ENCODE measurements around the gene ACTG2. TPM values are rescaled to one million over a fixed set of nuclear protein-coding genes. Genes with fewer than 3 reads are reported as not detected.
"Not testable (repeated sequence)": the region's sequence is repeated elsewhere in the genome, so short reads cannot be mapped to it uniquely, and the experiment has no call there.

Gene ACTG2
- total RNA-seq, 1 experiment from 2014 or later, result 0.97 TPM

DNA sequence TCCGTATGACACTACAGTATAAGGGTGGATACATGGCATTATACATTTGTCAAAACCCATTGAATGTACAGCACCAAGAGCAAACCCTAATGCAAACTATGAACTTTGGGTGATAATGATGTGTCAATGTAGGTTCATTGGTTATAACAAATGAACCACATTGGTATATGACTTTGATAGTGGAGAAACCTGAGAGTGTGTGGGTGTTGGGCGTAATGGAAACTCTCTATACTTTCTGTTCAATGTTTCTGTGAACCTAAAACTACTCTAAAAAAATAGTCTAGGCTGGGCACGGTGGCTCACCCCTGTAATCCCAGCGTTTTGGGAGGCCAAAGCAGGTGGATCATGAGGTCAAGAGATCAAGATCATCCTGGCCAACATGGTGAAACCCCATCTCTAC, 6.5 kb upstream of the ACTG2 start:
- Histone ChIP-seq H3K36me3 (replicated peaks; ENCODE audit: control insufficient read depth, insufficient read depth, low read length) (no peaks in the 10 kb centered on the region), H3K27me3 (ENCODE audit: control insufficient read depth, insufficient read depth, low read length) (no peaks in the 10 kb centered on the region), H3K4me3 (ENCODE audit: insufficient read depth, low read depth, low read length) (no peak overlapping the region)
- DNase-seq, result no peak

DNA sequence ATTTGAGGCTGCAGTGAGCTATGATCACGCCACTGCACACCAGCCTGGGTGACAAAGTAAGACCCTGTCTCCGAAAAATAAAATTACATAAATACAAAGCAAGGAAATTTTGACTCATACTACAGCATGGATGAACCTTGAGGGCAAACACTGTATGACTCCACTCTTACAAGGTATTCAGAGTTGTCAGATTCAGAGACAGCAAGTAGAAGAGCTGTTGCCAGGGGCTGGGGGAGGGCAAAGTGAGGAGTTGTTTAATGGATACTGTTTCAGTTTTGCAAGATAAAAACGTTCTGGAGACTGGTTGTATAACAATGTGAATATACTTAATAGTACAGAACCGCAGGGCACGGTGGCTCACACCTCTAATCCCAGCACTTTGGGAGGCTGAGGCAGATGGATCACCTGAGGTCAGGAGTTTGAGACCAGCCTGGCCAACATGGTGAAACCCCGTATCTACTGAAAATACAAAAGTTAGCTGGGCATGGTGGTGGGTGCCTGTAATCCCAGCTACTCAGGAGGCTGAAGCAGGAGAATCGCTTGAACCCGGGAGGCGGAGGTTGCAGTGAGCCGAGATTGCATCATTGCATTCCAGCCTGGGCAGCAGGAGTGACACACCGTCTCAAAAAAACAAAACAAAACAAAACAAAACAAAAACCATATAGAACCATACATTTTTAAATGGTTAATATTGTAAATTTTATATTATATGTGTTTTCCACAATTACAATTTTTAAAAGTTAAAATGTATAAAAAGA, 5.0 kb upstream of the ACTG2 start:
- H3K36me3 ChIP-seq (replicated peaks; ENCODE audit: control insufficient read depth, insufficient read depth, low read length); DNase-seq; H3K27me3 ChIP-seq (ENCODE audit: control insufficient read depth, insufficient read depth, low read length); H3K4me3 ChIP-seq (ENCODE audit: insufficient read depth, low read depth, low read length): not testable (repeated sequence)

DNA sequence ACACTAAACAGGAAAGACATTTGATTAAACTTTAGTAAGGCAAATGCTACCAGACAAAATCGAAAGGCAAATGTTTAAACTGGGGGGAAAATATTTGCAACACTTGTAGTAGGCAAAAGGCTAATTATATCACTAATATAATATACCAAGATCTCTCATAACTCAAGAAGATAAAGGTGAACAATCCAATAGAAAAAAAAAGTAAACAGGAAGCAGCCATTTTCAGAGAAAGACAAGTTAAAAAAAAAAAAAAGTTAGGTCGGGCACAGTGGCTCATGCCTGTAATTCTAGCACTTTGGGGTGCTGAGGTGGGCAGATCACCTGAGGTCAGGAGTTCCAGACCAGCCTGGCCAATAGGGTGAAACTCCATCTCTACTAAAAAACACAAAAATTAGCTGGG, 4.4 kb upstream of the ACTG2 start:
- Histone ChIP-seq H3K4me3 (ENCODE audit: insufficient read depth, low read depth, low read length) (no peak overlapping the region), H3K27me3 (ENCODE audit: control insufficient read depth, insufficient read depth, low read length) (no peaks in the 10 kb centered on the region), H3K36me3 (replicated peaks; ENCODE audit: control insufficient read depth, insufficient read depth, low read length) (no peaks in the 10 kb centered on the region)
- no peak for DNase-seq

DNA sequence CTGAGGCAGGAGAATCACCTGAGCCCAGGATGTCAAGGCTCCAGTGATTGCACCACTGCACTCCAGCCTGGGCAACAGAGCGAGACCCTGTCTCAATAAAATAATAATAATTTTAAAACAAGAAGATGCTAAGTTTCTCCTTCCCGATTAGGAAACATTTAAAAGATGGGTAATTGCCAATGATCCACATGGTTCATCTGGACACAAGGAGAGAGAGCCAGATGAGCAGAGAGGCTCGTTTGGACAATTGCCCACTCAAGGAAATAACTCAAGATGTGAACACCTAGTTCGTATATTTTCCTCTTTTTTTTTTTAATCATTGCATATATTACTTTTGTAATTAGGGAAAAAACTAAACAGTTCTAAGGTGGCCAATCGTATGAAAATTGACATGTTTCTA, 3.6 kb upstream of the ACTG2 start:
- H3K4me3 ChIP-seq (ENCODE audit: insufficient read depth, low read depth, low read length), result no peak overlapping the region
- no peaks in the 10 kb centered on the region for H3K27me3 ChIP-seq (ENCODE audit: control insufficient read depth, insufficient read depth, low read length)
- DNase-seq, result no peak
- no peaks in the 10 kb centered on the region for H3K36me3 ChIP-seq (replicated peaks; ENCODE audit: control insufficient read depth, insufficient read depth, low read length)

DNA sequence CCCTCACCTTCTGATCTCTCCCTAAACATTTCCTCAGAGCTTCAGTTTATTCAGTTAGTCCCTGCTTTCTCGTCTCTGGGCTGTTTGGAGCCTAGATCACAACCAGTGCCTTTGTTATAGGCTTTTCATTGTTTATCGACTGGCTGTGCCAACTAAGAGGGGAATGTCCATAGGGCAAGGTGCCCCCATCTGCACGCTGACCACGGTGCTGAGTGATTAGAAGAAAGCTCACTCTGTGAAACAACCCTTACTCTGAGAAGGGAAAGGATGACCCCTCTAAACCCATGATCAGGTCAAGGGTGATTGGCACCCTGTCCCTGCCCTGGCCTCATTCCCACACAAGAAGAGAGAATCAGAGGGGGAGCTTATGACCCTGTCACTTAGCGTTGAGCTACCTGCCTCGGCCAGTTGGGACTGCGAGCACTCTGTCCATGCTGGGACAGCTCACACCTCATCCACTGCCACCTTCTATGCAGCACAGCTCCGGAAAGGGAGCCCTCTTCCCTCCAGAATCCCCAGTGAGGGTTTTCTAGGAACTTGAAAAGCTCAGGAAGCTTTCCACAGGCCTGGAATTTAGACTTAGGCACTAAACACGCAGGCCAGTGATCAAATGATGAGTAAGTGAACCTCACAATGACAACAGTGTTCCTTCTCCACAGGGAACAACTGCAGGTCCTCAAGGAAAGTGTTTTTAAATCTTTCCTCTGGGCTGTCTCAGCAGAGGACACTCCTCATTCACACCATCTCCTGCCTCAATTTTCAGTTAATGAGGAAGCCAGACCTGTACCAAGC, 2.3 kb upstream of the ACTG2 start:
- no peak for DNase-seq
- H3K27me3 ChIP-seq (ENCODE audit: control insufficient read depth, insufficient read depth, low read length), result no peaks in the 10 kb centered on the region
- no peak overlapping the region for H3K4me3 ChIP-seq (ENCODE audit: insufficient read depth, low read depth, low read length)
- no peaks in the 10 kb centered on the region for H3K36me3 ChIP-seq (replicated peaks; ENCODE audit: control insufficient read depth, insufficient read depth, low read length)

DNA sequence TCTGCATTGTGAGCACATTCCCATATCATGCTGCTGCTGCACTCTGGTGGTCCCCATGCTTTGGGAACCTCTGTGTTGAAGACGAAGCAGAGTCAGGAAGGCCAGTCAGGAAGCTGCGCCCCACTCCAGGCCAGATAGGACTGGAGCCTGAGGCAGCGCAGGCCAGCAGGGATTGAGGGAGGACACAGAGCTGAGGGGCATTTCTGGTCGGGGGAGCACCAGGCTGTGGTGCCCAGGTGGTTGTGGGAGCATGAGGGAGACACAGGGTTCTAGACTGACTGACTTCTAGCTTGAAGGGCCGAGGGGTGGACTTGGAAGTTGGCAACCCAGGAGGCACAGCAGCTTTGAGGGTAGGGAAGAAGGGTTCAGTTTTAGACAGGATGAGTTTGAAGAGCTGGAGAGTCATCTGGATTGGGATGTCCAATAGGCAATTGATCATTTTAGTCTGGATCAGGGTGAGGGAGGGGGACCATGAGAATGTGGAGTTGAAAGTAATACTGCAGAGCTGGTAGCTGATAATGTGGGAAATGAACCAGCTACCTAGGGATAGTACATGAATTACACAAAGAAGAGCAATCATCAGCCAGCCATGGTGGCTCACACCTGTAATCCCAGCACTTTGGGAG, 1.4 kb upstream of the ACTG2 start:
- no peak for DNase-seq
- Histone ChIP-seq H3K4me3 (ENCODE audit: insufficient read depth, low read depth, low read length) (no peak overlapping the region), H3K27me3 (ENCODE audit: control insufficient read depth, insufficient read depth, low read length) (no peaks in the 10 kb centered on the region), H3K36me3 (replicated peaks; ENCODE audit: control insufficient read depth, insufficient read depth, low read length) (no peaks in the 10 kb centered on the region)

DNA sequence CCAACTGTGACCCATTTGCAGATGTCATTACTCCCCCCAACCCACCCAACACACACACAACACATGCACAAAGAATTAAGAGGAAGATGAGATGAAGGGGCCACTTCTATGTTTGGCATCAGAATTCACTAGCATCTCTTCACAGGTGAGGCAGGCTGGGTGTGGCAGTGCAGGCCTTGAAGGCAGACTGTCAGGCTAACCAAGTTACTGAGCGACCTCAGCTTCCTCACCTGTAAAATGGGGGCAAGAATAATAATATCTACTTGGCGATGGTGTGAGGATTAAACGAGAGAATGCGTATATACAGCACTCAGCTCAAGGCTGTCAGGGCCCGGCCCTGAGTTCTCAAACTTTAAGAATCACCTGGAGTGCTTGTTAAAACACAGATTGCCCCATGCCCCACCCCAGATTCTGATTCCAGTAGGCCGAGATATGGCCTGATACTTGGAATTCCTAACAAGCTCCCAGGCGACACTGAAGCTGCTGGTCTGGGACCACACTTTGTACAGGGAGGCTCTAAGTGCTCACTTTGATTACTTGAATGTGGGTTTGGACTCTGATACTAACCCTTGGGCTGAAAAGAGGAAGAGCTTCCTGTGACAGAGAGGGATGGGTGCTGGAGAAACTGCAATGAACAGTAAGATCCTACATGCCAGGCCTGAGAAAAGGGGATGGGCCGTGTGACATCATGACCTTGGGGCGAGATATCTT, 1.1 kb downstream of the ACTG2 start:
- no peaks in the 10 kb centered on the region for H3K36me3 ChIP-seq (replicated peaks; ENCODE audit: control insufficient read depth, insufficient read depth, low read length)
- DNase-seq, result no peak
- H3K27me3 ChIP-seq (ENCODE audit: control insufficient read depth, insufficient read depth, low read length), result no peaks in the 10 kb centered on the region
- no peak overlapping the region for H3K4me3 ChIP-seq (ENCODE audit: insufficient read depth, low read depth, low read length)

DNA sequence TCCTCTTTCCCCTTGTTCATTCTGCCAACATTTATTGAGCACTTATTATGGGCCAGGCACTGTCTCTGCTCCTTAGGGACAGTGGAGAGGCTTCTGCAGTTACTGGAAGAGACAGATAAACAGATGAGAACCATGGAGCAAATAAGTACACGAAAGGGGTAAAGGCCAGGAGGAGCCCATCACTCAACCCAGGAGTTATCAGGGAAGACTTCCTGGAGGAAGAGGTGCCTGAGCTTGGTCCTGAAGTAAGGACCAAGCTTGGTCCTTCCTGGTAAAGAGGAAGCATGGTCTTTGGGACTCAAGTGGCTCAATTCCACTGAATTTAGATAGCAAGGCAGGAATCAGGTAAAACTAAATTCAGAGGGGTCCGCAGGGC, 1.7 kb downstream of the ACTG2 start:
- Histone ChIP-seq H3K36me3 (replicated peaks; ENCODE audit: control insufficient read depth, insufficient read depth, low read length) (no peaks in the 10 kb centered on the region), H3K4me3 (ENCODE audit: insufficient read depth, low read depth, low read length) (no peak overlapping the region), H3K27me3 (ENCODE audit: control insufficient read depth, insufficient read depth, low read length) (no peaks in the 10 kb centered on the region)
- no peak for DNase-seq

DNA sequence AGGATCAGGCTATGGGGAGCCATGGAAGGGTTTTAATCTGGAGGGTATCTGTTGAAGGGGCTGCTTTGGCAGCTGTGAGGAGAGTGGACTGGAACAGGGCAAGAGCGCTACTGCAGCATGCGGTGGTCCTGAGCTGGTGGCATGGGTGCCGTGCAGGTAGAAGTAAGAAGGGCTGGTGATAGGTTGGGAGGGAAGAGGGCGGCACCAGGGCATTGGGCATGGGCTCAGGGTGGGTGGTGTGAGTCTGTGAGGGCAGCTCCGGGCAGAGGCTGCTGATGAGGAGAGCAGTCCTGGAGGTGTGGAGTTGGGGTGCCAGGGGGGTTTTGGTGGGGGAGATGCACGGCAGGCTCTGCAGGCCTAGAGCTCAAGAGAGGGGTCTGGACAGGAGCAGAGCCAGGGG, 2.1 kb downstream of the ACTG2 start:
- Histone ChIP-seq H3K4me3 (ENCODE audit: insufficient read depth, low read depth, low read length) (no peak overlapping the region), H3K36me3 (replicated peaks; ENCODE audit: control insufficient read depth, insufficient read depth, low read length) (no peaks in the 10 kb centered on the region), H3K27me3 (ENCODE audit: control insufficient read depth, insufficient read depth, low read length) (no peaks in the 10 kb centered on the region)
- DNase-seq, result no peak

DNA sequence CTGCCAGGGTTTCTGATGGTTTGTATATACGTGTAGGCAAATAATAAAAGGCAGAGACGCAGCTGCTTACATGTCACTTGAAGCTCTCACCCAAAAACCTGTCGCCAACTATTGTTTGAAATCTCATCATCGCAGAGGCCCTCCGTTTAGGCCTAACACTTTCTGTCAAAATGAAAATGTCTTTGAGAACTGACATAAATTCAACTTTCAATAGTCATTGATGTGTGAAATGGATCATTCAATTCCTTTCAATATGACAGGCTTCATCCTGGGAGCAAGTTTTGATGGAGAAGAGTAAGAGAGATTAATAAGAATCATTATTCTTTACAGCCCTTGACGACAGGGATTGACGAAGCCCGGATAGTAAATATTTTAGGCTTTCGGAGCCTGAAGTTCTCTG, 2.7 kb downstream of the ACTG2 start:
- Histone ChIP-seq H3K36me3 (replicated peaks; ENCODE audit: control insufficient read depth, insufficient read depth, low read length) (no peaks in the 10 kb centered on the region), H3K27me3 (ENCODE audit: control insufficient read depth, insufficient read depth, low read length) (no peaks in the 10 kb centered on the region), H3K4me3 (ENCODE audit: insufficient read depth, low read depth, low read length) (no peak overlapping the region)
- no peak for DNase-seq

DNA sequence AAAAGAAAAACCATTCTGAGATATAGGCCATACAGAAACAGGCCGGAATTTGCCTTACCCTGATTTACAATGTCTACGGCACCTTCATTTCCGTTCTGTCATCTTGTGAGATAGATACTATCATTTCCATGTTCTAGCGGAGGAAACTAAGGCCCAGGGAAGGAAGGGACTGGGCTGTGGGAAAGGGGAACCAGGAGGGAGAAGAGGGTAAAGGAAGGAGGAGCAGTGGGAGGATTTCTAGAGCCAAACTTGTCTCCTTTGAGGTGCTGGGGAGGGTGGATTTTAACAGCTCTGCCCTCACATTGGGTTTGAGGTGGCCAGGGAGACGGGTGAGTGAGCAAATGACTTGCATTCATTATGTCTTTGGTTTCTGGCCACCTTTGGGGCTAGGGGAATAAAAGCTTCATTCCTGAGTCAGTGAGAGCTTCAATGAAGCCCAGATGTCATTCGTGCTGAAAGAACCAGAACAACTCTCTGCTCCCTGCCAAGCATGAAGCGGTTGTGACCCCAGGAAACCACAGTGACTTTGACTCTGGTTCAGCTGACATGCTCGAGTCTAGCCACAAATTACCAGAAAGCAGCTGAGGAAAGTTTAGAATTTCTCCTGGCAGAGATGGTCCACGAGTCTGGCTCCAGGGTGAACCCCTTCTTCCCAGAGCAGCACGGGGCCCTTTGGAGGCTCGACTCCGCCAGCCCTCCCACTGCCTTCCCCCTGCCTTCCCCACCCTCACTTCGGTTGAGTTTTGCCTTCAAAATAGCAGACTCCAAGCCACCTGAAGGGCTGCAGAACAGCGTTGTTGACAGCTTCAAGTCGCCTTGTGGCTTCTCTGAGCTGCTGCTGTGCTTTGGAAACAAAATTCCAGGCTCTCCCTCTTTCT, 3.8 kb downstream of the ACTG2 start:
- no peak overlapping the region for H3K4me3 ChIP-seq (ENCODE audit: insufficient read depth, low read depth, low read length)
- no peaks in the 10 kb centered on the region for H3K36me3 ChIP-seq (replicated peaks; ENCODE audit: control insufficient read depth, insufficient read depth, low read length)
- H3K27me3 ChIP-seq (ENCODE audit: control insufficient read depth, insufficient read depth, low read length), result no peaks in the 10 kb centered on the region
- no peak for DNase-seq

DNA sequence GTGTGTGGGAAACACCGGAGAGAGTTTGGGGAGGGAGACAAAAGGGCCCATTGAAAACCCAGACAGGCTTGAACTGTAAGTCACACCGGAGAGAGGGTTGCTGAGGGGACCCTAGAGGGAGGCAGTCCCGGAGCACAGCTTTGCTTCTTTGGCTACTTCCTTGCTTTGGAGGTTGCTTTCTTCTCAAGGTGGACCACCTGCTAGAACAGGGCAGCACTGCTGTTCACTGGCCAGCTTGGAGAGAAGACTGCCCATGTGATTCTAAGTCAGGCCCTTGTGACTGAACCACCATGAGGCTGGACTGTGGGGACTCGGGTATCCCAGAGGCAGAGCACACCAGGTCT, 4.4 kb downstream of the ACTG2 start:
- Histone ChIP-seq H3K4me3 (ENCODE audit: insufficient read depth, low read depth, low read length) (no peak overlapping the region), H3K36me3 (replicated peaks; ENCODE audit: control insufficient read depth, insufficient read depth, low read length) (no peaks in the 10 kb centered on the region), H3K27me3 (ENCODE audit: control insufficient read depth, insufficient read depth, low read length) (no peaks in the 10 kb centered on the region; the same call in 1 of the 2 replicates)
- DNase-seq, result no peak

DNA sequence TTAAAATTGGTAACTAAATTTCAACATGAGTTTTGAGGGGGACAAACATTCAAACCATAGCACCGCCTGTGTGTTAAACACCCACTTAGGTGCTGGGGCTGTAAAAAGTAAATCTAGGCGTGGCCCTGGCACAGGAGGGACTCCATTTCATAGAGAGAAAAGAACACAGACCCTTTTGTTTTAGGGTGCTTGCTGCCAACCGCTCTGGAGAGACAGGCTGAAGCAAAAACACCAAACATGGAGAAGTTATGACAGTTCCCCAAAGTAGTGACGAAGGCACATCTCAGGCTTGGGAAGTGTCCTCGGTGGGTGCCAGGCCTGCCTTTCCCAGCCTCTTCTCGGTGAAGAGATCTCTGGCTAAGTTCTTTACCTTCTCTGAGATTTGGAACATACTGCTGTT, 5.1 kb downstream of the ACTG2 start:
- DNase-seq, result no peak
- peaks cover 2% of the 10 kb centered on the region; the same call in 1 of the 2 replicates for H3K27me3 ChIP-seq (ENCODE audit: control insufficient read depth, insufficient read depth, low read length)

DNA sequence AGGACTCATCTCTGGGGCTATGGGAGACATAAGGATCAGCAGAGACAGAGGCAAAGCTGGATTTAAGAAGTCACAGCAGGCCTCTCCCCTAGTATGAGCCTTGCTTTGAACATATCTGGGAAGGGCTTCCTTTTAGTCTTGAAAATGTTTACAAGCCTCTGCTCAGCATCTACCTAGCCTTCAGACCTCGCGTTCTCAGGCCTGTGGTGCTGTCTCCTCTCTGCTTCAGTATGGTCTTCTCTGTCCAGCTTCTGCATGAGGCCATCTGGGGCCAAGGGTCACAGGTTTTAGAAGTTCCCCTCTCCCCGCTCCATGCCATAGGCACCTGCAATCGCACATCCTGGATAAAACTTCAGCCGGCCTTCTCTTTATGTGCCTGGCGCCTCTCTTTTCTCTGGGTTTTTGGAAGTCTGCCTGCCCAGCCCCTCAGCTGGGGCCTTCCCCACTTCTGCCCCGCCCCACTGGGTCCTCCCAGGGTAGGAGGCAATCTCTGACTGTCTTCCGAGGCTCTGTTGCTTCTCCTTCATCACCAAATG, 7.1 kb downstream of the ACTG2 start:
- Histone ChIP-seq H3K27me3 (ENCODE audit: control insufficient read depth, insufficient read depth, low read length) (peaks cover 2% of the 10 kb centered on the region; the same call in 1 of the 2 replicates), H3K36me3 (replicated peaks; ENCODE audit: control insufficient read depth, insufficient read depth, low read length) (no peaks in the 10 kb centered on the region), H3K4me3 (ENCODE audit: insufficient read depth, low read depth, low read length) (no peak overlapping the region)
- no peak for DNase-seq

More for the DNA sequence above, 5.1 kb downstream of the ACTG2 start:
- Histone ChIP-seq H3K36me3 (replicated peaks; ENCODE audit: control insufficient read depth, insufficient read depth, low read length) (no peaks in the 10 kb centered on the region), H3K4me3 (ENCODE audit: insufficient read depth, low read depth, low read length) (no peak overlapping the region)
